Heart right ventricle (tissue), 16 donors: ENCODE data around the gene GCK. TPM values are rescaled to one million over a fixed set of nuclear protein-coding genes. Genes with fewer than 3 reads are reported as not detected.

Experiments used
- ATAC-seq, 8 donors: fragments of 200-7000 bp; cut with Tn5 transposase; one replicate each; pipeline ENCODE4 v1.9.1; 2020; ENCODE audit warnings: mild to moderate bottlenecking in 8 of 8, moderate library complexity in 8 of 8, moderate number of reproducible peaks in 1 of 8
- DNase-seq, 2 donors: peaks; one replicate each; pipeline ENCODE4 v3.0.0-alpha.2; 2020
- H3K27ac ChIP-seq, 10 donors: fragments of 200-600 bp; sonication (generic) in 2 of 10; one replicate each; pipeline versions ENCODE4 v1.5.0 to v1.8.0; 2020 to 2022; ENCODE audit warnings: mild to moderate bottlenecking in 3 of 10
- H3K27me3 ChIP-seq, 7 donors: fragments of 200-600 bp; one replicate each; pipeline ENCODE4 v1.8.0; 2021 to 2022; ENCODE audit warnings: mild to moderate bottlenecking in 2 of 7
- H3K36me3 ChIP-seq, 9 donors: fragments of 200-600 bp; sonication (generic) in 1 of 9; one replicate each; pipeline versions ENCODE4 v1.5.0 to v1.8.0; 2020 to 2022; ENCODE audit warnings: mild to moderate bottlenecking in 2 of 9
- H3K4me1 ChIP-seq, 9 donors: fragments of 200-600 bp; sonication (generic) in 1 of 9; one replicate each; pipeline versions ENCODE4 v1.5.0 to v1.8.0; 2020 to 2022; ENCODE audit warnings: mild to moderate bottlenecking in 4 of 9
- H3K4me3 ChIP-seq, 10 donors: fragments of 200-600 bp; sonication (generic) in 2 of 10; one replicate each; pipeline versions ENCODE4 v1.5.0 to v1.8.0; 2020 to 2022; ENCODE audit warnings: mild to moderate bottlenecking in 7 of 10, moderate library complexity in 2 of 10
- H3K9me3 ChIP-seq, 11 donors: fragments of 200-600 bp in 10 of 11; sonication (generic) in 2 of 11; one replicate each; pipeline versions ENCODE4 v1.5.0 to v1.8.0; 2013 to 2022; ENCODE audit warnings: mild to moderate bottlenecking in 2 of 11, control low read depth in 1 of 11, moderate library complexity in 1 of 11
- WGBS, 2 donors: extraction: QIAGEN DNeasy Blood & Tissue Kit; methylation state at CpG; one replicate each; pipeline ENCODE4 v1.1.7; 2013; ENCODE audit warnings: inconsistent platforms in 1 of 2; 5-methylcytosine and 5-hydroxymethylcytosine counted together
- intact Hi-C, 10 donors: fragments of 100-400 bp; cut with DNase I; formaldehyde crosslinking; loops; one replicate each; pipeline versions ENCODE4 v1.11.1 to v1.14.2; 2022
- polyA plus RNA-seq, 2 donors: library from polyadenylated mRNA; stranded (reverse); fragments of 200-250 nt; gene quantifications; one replicate each; pipeline ENCODE4 v1.2.3, GENCODE V29; 2013
- total RNA-seq, 10 donors: library from RNA; stranded (reverse); fragmentation: NEBNext Ultra II Directional in 3 of 10; extraction: Animal tissue kit (Norgen Biotek cat#: 25700) in 3 of 10; gene quantifications; one replicate each; pipeline versions ENCODE4 v1.2.1 to v1.2.4, GENCODE V29; 2021 to 2023
- TF ChIP-seq, protein P1 (sequence below), 9 donors: fragments of 200-600 bp; sonication (generic) in 2 of 9; IDR thresholded peaks; one replicate each; pipeline versions ENCODE4 v1.5.0 to v1.8.0; 2021 to 2022; ENCODE audit warnings: antibody characterized with exemption in 9 of 9, mild to moderate bottlenecking in 5 of 9, moderate library complexity in 1 of 9
- donor health status: Arrhythmogenic right ventricular cardiomyopathy.
- donor health status: ischemic (EF 13 %, LVEDD 7.1; RV severe dilation, severe dysfunction).
- donor health status: healthy with polysubstance abuse.
- donor health status: DM: no; HTN: yes; CAD: no.
- donor health status: DM: no; HTN: no; CAD: no.
- donor health status: ischemic (EF 25% LVEDD 6.9; RV normal size, moderate dysfunction).
- donor health status: ischemic (EF 25% LVEDD 5.7; RV mildly dilated, moderate dysfunction).
- donor health status: healthy.
- donor health status: DM: yes; HTN: yes; CAD: no.
- donor health status: Ischemic cardiomyopathy.
- donor health status: ischemic (EF 35%, LVEDD 5.7; RV mildly dilated, moderate dysfunction).
- donor health status: nonischemic (EF 11% LVEDD 7.7; RV severe dilation, severe dysfunction).
- donor health status: DM: yes; HTN: yes; CAD: no.
- donor health status: PGD.
- donor health status: ischemic (EF 29% LVEDD 5.4; RV normal size, mild dysfunction).
- donor health status: nonischemic (EF 23%, LVEDD 6.1; RV moderate dilation, normal function).

GCK gene
- total and polyA plus RNA-seq, 12 donors = 0.50 to 6.0 (median 1.5) TPM

DNA sequence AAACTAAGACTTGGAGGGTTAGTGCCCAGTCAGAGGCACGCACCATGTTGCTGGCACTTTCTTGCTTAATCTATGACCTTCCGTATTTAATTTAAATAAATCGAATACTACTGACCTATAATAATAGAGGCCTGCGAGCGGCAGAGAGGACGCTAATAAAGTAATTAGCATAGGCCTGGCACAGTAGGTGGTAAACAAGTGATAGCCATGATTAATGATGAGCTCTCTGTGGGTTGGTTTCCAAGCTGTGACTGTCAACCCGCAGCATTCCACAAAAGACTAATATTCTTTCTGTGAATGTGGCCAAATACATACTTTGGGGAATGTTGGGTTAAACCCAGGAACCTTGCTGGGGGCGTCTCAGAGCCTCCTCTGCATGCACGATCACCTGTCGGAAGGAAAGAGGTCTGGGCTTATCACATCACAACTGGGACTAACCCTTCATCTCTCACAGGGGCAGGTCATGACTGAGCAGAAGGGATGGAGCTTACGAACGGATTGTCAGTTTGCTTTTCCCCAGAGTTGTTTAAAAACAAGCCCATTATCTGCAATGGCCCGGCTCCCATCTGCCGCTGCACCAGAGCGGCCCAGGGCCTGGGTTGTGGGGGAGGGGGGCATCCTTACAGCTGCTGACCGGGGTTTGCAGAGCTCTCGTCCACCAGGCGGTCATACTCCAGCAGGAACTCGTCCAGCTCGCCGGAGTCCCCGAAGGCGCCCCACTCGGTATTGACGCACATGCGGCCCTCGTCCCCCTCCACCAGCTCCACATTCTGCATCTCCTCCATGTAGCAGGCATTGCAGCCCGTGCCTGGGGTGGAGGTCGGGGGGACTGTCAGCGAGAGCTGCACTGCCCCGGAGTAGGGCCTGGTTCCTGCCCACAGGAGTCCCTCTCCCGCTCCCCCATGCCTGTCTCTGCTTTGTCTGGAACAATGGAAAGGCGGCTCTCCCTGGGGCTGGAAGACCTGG, 41.9 kb downstream of the GCK start:
- Histone ChIP-seq H3K27ac (no peak overlapping the region), H3K9me3 (no peaks in the 10 kb centered on the region), H3K4me1 (peaks cover 0 to 18% (median 12%) of the 10 kb centered on the region in 9 donors), H3K36me3 (no peaks in the 10 kb centered on the region), H3K27me3 (peaks cover 0 to 26% (median 9%) of the 10 kb centered on the region in 7 donors), H3K4me3 (peak overlapping the region in 1 of 10 donors; percentile 57)
- WGBS, 2 donors = 57 to 65% methylated on average over 33 of the region's 33 CpGs
- ATAC-seq (peak in 1 of 8 donors; percentile 13), DNase-seq (peak in 1 of 2 donors; percentile 36)
- intact Hi-C loops = loop anchor here in 2 of 10 donors (10.0 kb wide), 1 partner anchor 47 kb away; no protein-coding TSS in a partner anchor
- TF ChIP-seq, protein P1, sequence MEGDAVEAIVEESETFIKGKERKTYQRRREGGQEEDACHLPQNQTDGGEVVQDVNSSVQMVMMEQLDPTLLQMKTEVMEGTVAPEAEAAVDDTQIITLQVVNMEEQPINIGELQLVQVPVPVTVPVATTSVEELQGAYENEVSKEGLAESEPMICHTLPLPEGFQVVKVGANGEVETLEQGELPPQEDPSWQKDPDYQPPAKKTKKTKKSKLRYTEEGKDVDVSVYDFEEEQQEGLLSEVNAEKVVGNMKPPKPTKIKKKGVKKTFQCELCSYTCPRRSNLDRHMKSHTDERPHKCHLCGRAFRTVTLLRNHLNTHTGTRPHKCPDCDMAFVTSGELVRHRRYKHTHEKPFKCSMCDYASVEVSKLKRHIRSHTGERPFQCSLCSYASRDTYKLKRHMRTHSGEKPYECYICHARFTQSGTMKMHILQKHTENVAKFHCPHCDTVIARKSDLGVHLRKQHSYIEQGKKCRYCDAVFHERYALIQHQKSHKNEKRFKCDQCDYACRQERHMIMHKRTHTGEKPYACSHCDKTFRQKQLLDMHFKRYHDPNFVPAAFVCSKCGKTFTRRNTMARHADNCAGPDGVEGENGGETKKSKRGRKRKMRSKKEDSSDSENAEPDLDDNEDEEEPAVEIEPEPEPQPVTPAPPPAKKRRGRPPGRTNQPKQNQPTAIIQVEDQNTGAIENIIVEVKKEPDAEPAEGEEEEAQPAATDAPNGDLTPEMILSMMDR (IDR thresholded peaks at IDR 0.05) = no peak

DNA sequence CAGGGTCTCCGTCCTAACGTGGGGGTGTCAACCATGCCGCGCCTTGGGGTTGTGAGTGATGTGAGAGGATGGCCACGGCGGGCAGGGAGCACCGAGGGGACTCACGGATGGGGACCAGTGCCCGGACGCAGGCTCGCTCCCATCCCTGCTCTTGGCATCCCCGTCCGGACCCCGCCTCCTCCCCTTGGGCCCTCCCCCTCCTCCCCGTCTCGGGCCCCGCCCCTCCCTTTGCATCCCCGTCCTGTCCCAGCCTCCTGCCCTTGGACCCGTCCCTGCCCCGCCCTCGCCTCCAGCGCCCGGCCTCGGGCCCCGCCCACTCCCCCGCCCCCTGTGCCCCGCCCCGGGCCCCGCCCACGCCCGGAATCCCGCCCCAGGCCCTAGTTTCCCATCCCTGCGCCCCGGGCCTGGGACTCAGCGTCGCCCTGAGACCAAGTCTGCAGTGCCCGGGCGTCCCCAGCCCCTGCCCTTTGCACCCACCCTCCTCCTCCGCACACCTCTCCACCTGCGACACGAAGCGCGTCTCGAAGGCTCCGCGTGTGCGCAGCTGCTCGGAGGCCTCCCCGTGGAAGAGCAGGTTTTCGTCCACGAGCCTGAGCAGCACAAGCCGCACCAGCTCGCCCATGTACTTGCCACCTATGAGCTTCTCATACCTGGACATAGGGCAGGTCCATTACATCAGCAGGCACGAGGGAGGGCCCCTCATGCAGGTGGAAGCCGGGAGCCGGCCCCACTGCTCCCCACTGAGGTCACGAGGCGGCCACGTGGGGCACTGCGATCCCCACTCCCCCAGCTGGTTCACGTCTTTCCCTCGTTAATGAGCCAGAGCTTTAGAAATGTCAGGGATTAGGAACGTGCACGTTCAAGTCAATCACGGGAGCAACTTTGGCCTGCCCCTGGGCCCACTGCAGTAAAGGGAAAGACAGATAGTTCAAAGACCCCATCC, 43.0 kb downstream of the GCK start:
- WGBS, 2 donors = 18 to 27% methylated on average over 59 to 65 of the region's 65 CpGs
- Histone ChIP-seq H3K36me3 (no peaks in the 10 kb centered on the region), H3K27me3 (peaks cover 0 to 26% (median 9%) of the 10 kb centered on the region in 7 donors), H3K4me3 (peak overlapping the region; percentile 18 to 59 (median 54)), H3K9me3 (no peaks in the 10 kb centered on the region), H3K4me1 (peaks cover 0 to 21% (median 12%) of the 10 kb centered on the region in 9 donors), H3K27ac (no peak overlapping the region)
- ATAC-seq = peak; percentile 83 to 93 (median 91)
- TF ChIP-seq, protein P1 (IDR thresholded peaks at IDR 0.05) = no peak
- intact Hi-C loops = loop anchor here in 2 of 10 donors (10.0 kb wide), 1 partner anchor 49 kb away; no protein-coding TSS in a partner anchor
- DNase-seq = peak; percentile 79 to 86

DNA sequence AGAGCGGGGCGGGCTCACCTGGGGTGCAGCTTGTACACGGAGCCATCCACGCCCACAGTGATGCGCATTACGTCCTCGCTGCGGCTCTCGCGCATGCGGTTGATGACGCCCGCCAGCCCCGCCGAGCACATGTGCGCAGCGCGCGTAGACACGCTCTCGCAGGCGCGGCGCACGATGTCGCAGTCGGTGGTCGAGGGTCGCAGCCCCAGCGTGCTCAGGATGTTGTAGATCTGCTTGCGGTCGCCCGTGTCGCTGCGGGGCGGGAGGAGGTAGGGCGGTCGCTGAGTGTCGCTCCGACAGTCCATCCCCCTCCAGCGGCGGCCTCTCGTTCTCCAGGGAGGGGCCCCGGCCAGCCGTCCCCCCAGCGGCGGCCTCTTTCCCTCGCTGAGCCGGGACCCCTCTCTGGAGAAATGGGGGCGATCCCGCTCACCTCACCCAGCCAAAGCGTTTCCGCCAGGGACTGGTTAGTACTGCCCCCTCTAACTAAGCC, 43.7 kb downstream of the GCK start:
- Histone ChIP-seq H3K4me3 (peak overlapping the region; percentile 18 to 59 (median 54)), H3K27ac (no peak overlapping the region), H3K27me3 (peaks cover 0 to 26% (median 9%) of the 10 kb centered on the region in 7 donors), H3K36me3 (no peaks in the 10 kb centered on the region), H3K4me1 (peaks cover 0 to 26% (median 12%) of the 10 kb centered on the region in 9 donors), H3K9me3 (no peaks in the 10 kb centered on the region)
- ATAC-seq (peak; percentile 4 to 43 (median 22)), DNase-seq (no peak)
- TF ChIP-seq, protein P1 (IDR thresholded peaks at IDR 0.05) = no peak
- 7 to 9% methylated on average over 53 of the region's 53 CpGs for WGBS, 2 donors
- intact Hi-C loops = loop anchor here in 2 of 10 donors (10.0 kb wide), 1 partner anchor 49 kb away; no protein-coding TSS in a partner anchor
